ENCODE data around the gene SNX7.

- TF ChIP-seq TARDBP (IDR thresholded peaks at IDR 0.05) (no peak), TAF1 (IDR thresholded peaks at IDR 0.05; ENCODE audit: control insufficient read depth, extremely low read depth, insufficient read depth, low read length, severe bottlenecking) (no peak), CHD2 (IDR thresholded peaks at IDR 0.05; ENCODE audit: low read depth, low read length) (no peak), NFYB (IDR thresholded peaks at IDR 0.05; ENCODE audit: extremely low read depth, insufficient read length) (no peak), ESRRA (IDR thresholded peaks at IDR 0.05; ENCODE audit: borderline replicate concordance, low read depth) (no peak)
- TF ChIP-seq, protein P1, sequence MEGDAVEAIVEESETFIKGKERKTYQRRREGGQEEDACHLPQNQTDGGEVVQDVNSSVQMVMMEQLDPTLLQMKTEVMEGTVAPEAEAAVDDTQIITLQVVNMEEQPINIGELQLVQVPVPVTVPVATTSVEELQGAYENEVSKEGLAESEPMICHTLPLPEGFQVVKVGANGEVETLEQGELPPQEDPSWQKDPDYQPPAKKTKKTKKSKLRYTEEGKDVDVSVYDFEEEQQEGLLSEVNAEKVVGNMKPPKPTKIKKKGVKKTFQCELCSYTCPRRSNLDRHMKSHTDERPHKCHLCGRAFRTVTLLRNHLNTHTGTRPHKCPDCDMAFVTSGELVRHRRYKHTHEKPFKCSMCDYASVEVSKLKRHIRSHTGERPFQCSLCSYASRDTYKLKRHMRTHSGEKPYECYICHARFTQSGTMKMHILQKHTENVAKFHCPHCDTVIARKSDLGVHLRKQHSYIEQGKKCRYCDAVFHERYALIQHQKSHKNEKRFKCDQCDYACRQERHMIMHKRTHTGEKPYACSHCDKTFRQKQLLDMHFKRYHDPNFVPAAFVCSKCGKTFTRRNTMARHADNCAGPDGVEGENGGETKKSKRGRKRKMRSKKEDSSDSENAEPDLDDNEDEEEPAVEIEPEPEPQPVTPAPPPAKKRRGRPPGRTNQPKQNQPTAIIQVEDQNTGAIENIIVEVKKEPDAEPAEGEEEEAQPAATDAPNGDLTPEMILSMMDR (IDR thresholded peaks at IDR 0.05 in 2 of 3, conservative IDR thresholded peaks at IDR 0.05 in 1 of 3; ENCODE audit: insufficient read depth in 2 of 3, low read depth in 1 of 3, low read length in 3 of 3): no peak
- TF ChIP-seq, protein P2, sequence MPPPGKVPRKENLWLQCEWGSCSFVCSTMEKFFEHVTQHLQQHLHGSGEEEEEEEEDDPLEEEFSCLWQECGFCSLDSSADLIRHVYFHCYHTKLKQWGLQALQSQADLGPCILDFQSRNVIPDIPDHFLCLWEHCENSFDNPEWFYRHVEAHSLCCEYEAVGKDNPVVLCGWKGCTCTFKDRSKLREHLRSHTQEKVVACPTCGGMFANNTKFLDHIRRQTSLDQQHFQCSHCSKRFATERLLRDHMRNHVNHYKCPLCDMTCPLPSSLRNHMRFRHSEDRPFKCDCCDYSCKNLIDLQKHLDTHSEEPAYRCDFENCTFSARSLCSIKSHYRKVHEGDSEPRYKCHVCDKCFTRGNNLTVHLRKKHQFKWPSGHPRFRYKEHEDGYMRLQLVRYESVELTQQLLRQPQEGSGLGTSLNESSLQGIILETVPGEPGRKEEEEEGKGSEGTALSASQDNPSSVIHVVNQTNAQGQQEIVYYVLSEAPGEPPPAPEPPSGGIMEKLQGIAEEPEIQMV (tag; conservative IDR thresholded peaks at IDR 0.05; ENCODE audit: low read depth): no peak
Observed at GRCh38 chr1:98732985-98733781, 71.7 kb downstream of the SNX7 start.
